Endometrial microvascular endothelial cells (primary cell): Measurements from ENCODE around the gene PARD6G. TPM values are rescaled to one million over a fixed set of nuclear protein-coding genes. Genes with fewer than 3 reads are reported as not detected.

Source experiments
- in situ Hi-C: cut with HindIII; loops from 2 replicates; pipeline ENCODE4 v1.10.0; 2017; ENCODE audit warnings: low sequenced_read_pairs, low pct_unique_long_range_greater_than_20kb; ENCODE audit errors: inconsistent ontology term
- total RNA-seq: library from RNA; depleted of rRNA; stranded (reverse); fragments of >200 nt; gene quantifications from one replicate; pipeline ENCODE4 v1.2.3, GENCODE V29; 2015; ENCODE audit errors: inconsistent ontology term

PARD6G gene
- total RNA-seq, 1 donor from 2014 or later = not detected

GRCh38 chr18:80135136-80135535 lies 112.2 kb downstream of the PARD6G start:
- in situ Hi-C loops = no loop called here

- in situ Hi-C loops = no loop called here
These were observed 114.2 kb downstream of the PARD6G start for GRCh38 chr18:80133124-80133523.

- in situ Hi-C loops = no loop called here
These were observed 115.0 kb downstream of the PARD6G start for GRCh38 chr18:80132180-80132812.

DNA sequence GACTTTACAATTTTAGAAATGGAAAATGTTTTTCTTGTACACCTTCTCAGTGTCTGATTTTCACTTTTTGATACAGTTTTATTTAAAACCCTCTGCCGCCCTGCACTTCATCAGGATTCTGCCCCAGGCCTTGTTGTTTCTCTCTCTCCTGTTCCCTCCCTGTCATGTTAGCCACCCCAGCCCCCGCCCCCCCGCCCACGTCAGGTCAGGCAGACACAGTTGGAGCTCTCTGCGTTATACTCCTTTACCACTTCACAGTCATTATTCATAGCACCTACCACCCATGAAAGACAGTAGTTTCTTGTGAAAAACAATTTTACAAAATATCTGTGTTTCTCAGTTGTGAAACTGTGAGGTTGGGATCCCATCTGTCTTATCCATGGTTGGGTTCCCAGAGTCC lies 116.8 kb downstream of the PARD6G start:
- in situ Hi-C loops = no loop called here

- in situ Hi-C loops = no loop called here
These were observed 117.5 kb downstream of the PARD6G start for GRCh38 chr18:80129672-80130367.

DNA sequence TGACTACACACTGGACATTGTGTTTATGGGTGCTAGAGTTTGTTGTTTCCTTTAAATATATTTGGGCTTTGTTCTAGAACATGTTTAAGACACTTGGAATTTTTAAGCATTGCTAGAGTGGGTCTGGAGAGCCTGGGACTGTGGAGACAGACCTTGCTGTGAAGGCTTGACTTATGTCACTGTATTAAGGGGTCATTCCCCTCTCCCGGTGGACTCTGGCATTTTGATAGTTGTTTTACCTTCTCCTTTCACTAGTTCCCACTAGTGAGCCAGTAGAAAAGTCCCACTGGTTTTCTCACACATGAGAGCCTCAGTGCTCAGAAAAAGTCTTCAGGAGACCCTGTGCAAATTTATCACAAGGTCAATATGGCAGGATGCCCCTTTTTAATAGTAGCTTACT lies 119.7 kb downstream of the PARD6G start:
- in situ Hi-C loops = no loop called here

DNA sequence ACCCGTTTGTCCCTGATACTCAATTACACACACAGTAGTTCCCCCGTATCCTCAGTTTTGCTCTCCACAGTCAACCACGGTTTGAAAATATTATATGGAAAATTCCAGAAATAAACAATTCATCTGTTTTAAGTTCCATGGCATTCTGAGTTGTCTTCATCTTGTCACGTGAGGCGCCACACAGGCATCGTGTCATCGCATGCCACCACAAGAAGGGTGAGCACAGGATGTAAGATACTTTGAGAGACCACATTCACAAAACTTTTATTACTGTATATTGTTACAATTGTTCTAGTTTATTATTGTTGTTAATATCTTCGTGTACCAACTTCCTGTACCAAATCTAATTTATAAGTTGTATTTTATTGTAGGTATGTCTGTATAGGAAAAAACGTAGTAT lies 120.5 kb downstream of the PARD6G start:
- in situ Hi-C loops = no loop called here

- in situ Hi-C loops = no loop called here
These were observed 123.2 kb downstream of the PARD6G start for GRCh38 chr18:80124131-80124530.

GRCh38 chr18:80120932-80121331 lies 126.4 kb downstream of the PARD6G start:
- in situ Hi-C loops = no loop called here

DNA sequence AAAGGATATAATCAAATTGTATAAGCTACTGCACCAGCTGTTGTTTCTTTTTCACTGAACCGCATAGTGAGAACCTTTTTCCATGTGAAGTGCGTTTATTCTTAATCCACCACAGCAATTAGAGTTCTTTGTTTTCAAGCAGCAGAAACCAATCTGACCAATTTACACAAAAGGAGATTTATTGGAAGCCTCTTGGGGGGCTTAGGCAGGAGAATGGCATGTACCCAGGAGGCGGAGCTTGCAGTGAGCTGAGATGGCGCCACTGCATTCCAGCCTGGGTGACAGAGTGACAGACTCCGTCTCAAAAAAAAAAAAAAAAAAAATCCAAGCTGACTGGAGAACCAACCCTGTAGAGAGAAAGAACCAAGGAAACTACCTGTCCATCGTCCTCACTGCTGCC lies 128.2 kb downstream of the PARD6G start:
- in situ Hi-C loops = no loop called here

- in situ Hi-C loops = no loop called here
These were observed 132.3 kb downstream of the PARD6G start for GRCh38 chr18:80115035-80115434.

- in situ Hi-C loops = no loop called here
These were observed 134.6 kb downstream of the PARD6G start for GRCh38 chr18:80112624-80113248.

DNA sequence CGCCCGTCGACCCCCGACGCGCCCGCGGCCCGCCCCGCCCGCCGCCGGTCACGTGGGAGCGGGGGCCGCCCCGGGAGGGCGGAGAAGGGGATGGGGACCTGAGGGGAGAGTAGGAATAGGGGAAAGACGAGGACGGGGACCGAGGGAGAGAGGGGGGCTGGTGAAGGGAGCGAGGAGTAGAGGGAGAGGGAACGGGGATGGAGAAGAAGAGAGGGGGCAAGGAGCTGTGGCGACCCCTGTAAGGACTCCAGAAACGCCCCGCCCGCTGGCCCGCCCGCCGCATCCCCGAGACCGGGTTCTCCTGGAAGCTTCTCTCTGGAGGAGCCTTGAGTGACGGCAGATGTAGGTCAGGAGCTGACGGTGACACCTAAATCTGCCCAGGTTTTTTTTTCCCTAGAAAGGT lies 137.6 kb downstream of the PARD6G start:
- in situ Hi-C loops = no loop called here

GRCh38 chr18:80108739-80109675 lies 138.3 kb downstream of the PARD6G start, which contains the start of gene ADNP2:
Gene ADNP2, plus strand, starts transcription at chr18:80109262. Its CDS starts 8,281 bp downstream, at chr18:80117543.
- in situ Hi-C loops = no loop called here

GRCh38 chr18:80108121-80108536 lies 139.2 kb downstream of the PARD6G start:
- in situ Hi-C loops = no loop called here

DNA sequence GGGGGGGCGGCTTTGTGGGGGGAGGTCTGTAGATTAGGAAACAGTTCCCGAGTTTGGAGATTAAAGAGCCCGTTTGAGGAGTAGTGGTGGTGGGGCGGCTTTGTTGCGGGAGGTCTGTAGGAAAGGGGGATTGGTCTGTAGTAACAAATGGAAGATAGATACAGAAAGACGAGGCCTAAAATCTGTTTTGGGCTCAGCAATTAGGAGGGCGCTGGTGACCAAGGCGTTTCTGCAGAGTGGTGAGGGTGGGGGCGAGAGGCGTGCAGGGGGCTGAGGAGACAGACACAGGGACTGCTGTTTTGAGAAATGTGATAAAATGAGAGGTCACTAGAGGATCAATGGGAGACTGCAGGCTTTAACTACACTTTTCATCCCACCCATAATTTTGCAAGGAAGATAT lies 139.9 kb downstream of the PARD6G start:
- in situ Hi-C loops = no loop called here
